HG02973 (cell line): Measurements from ENCODE around the gene DLG5.

Experiments
- ATAC-seq: cut with Tn5 transposase; IDR thresholded peaks from one replicate; pipeline ENCODE4 v1.9.1; 2021; ENCODE audit warnings: moderate library complexity; ENCODE audit not compliant: unreplicated experiment

The DLG5 gene

DNA sequence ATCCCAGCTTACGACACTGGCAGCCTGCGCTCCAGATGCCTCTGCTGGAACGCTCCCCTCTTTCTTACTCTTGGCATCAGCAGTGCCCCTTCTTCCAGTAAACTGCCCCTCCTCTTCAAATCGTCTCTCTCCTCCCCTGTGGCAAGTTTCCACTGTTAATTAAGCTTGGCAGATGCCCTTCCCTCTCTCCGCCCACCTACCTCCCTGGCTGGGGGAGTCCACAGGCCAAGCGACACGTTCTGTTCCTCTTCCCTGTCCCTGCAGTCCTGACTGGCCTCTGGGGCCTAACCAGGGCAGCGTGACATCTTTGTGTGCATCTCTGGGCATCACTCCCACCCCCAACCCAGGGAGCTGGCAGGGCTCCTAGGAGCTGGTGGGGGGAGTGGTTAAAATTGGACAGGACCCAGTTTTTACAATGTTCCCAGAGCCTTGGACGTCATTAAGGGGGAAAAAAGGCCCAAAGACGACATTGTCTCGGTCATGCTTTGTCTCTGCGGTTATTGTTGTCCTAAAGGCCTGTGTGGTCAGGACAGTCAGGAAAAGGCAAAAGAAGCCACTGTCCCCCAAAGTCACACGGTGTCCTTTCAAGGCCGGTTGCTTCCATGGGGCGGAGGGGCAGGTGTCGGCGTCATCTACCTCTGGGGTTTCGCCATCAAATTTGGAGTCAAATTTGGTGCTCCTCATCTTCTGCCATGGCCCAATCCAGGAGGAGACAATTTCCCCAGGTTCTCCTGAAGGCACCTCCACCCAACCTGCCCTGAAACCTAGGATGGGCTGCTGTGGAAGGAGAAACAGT, 54.2 kb downstream of the DLG5 start:
- no peak for ATAC-seq

DNA sequence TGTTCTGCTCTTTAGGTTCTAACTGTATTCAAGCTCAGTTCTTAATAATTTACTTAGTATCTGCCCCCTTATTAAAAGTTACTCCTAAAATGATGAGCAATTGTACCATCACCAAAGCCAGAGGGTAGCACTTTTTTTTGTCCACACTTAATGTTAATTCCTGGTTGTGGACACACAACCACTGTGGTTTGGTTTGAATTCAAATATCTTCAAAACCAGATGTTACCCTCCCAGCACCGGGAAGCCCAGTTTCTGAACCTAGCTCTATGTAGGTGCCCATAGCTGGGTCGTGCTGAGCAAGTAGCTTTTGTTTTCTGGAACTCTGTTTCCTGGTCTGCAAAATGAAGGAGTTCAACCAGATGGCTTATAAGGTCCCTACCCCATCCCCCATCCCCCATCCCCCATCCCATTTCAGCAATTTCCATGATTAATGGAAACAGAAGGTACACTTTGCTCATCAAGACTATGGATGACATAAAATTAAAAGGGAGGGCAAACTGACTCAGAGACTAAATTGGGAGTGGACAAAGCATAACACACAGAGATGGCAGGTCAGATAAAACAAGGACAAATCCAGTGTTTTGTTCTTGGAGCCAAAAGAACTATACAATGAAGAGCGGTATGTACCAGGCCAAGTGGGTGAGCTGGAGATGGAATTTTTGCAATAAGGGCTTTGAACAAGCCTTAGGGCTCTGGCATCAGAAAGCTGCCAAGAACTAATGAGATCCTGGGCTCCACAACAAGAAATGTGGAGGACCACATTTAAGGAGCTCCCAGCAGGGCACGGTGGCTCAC, 56.7 kb downstream of the DLG5 start:
- no peak for ATAC-seq

DNA sequence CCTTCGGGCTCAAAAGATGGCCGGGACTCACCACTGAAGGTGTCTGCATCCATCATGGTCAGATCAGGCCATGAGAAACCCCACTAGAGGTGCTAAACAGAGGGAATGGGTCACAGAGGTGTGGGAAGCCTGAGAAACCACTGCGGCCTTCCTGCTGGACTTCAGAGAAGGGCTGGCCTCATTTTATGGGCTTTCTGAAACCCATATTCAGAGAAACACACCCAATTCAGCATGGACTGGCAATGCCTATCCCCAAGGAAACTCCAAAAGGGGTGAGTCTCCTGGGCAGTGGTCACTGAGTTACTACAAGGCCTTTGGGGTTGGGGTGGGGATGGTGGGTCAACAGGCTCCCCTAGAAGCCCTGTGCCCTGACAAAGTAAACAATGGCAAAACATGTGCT, 58.0 kb downstream of the DLG5 start:
- no peak for ATAC-seq

DNA sequence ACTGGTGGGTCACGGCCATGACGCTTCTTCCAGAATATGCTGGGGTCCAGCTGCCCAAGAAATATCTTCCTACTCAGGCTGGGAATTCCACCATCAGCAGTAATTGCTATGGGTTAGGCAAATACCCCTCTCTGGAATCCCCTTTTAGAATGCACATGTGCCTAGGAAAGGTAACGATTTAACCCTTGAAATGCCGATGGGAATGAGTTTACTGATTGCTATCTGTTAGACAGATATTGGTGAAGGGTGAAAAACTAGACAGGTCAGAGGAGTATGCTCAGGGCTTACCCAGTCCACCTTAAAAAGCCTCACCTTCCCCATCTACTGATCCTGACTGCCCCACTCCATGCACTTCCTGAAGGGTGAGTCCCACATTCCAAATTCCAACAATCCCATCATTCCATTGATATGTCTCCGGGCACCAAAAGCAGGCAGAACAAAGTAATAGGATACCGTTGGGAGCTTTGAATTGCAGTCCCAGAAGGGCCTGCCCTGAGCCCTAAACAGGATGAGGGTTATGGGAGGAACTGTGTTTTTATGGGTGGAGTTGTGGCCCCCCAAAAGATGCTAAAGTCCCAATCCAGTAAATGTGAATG, 59.3 kb downstream of the DLG5 start:
- ATAC-seq = no peak

DNA sequence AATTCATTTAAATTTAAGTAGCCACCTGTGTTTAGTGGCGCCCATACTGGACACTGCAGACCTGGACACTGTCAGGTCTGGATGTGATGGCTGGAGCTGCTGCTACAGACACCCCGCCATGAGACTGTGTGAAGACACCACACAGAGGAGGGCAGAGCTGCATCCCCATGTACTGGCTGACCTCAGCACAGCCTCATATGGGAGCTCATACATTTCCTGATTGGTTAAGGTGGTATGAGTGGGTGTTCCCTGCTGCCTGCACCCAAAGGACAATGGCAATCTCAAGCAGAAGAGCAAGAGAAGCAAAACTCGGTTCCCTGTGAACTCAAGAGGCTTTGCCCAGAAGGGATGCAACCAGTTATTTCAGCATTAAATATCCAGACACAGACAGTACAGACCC, 60.0 kb downstream of the DLG5 start:
- no peak for ATAC-seq

DNA sequence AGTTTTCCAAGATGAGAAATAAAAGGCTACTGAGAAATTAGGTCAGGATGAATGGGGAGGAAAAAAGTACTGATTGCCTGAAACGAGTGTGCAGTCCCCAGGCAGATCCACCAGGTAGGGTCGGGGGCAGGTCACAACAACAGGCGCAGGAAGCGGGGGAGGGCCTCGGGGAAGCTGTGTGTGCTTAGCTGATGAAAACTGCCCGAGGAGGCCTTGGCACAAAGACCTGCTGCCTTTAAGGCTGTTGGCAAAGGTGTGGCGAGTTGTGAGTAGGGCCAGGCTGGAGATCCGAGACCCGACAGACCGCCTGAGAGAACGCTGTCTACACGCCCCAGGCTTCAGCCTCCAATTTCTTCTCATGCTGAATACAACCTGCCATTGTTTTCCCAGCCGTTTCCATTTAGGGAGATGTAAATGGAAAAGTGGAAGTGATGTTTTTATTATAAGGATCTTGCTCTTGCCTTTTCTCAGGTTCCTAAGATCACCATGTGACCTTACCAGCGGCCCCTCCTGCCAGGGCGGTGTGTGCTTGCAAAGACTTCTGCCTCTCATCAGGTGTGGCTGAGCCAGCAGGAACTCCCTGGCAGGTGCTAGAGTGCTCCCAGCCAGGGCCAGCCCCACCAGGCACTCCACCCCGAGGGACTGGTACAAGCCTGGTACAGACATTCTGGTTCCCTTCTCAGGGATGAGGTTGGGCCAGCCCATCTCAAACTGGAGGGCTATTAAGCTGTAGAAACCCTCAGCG, 60.8 kb downstream of the DLG5 start:
- ATAC-seq = no peak

DNA sequence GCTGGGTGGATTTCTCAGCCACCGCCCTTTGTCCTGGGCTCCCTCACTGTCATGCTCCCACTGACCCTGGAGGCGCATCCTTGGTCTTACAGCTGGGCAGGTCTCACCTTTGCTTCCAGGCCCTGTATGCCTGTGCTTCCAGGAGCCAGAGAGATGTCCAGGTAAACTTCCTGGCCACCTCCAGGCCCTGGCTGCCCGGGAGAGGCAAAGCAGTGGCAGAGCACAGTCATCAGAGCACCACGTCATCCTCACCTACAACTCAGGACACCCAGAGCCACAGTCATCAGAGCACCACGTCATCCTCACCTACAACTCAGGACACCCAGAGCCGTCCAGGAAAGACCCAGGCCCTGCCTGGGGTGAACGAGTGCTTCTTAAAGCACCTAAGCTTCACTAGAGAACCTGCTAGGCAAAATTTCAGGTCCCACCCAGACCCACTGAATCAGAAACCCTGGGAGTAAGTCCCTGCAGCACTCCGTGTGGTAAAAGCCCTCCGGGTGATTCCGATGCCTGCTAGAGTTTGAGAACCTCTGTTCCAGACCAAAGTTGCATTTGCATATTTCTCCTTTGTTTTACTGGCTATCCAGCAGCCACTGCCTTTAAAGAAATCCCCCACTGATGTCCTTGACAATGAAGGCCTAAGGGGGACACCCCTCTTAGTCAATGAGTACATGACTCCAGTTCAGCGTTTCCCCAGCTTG, 62.3 kb downstream of the DLG5 start:
- ATAC-seq = no peak

DNA sequence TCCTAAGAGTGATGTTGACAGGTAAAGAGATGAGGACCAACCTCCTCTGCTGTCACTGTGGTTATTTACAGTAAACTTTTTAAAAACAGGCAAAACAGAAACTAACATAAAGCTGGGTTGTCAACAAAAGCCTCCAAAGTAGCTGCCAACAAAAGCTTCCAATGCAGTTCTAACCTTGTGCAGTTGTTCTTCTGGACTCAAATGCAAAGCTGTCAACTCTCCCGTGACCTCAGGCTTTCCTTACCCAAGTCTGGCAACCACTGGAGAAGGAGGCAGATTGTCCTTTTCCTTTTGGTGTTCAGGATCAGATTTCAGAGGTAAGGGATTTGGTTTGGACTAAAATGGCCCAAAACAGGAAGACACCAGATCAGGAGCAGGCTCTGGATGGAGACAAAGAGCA, 63.1 kb downstream of the DLG5 start:
- ATAC-seq = no peak

DNA sequence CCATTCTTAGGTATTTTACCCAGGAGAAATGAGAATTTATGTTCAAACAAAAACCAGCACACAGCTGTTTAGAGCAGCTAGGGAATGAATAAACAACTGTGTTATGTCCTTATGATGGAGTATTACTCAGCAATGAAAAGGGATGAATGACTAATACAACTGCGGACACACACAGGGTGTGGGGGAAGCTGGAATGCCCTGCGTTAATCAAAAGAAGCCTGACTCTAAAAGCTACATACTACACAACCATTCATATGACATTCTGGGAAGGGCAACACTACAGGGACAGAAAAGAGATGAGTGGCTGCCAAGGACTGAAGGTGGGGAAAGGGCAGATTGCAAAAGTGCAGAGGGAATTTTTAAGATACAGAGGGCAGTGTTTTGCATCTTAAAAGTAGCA, 64.0 kb downstream of the DLG5 start:
- no peak for ATAC-seq

DNA sequence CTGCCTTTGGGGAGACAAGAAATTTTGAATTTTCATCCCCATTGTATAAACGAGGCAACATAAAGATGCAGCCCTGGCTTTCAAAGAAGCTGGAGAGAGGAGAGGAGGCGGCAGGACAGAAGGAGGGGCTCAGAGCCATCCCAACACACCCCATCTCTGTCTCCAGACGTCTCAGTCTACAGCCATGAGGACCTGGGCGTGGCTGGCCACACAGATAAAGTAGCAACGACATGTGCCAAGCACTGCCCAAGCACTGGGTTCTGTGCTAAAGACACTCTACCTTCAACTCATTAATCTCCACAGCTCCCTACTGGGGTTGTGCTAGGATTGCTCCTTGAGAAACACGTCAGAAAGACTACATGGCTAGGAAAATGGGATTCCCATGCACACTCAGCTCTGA, 65.2 kb downstream of the DLG5 start:
- no peak for ATAC-seq

DNA sequence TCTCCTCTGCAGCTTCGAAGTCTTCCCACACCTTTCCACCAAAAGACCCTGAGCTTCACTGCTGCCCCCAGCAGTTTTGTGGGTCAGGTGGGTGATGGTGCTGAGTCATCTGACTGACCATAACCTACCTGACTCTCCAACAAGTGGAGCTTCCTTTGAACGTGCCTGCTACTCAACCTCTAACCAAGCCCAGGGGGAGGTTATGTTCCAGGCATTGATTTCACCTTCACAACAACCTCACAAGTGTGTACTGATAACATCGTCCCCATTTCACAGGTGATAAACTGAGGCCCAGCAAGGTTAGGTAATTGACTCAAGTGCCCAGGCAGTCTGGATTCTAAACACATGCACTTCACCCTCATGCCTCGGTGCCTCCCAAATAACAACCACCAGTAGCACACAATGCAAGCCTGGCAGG, 66.7 kb downstream of the DLG5 start:
- no peak for ATAC-seq

DNA sequence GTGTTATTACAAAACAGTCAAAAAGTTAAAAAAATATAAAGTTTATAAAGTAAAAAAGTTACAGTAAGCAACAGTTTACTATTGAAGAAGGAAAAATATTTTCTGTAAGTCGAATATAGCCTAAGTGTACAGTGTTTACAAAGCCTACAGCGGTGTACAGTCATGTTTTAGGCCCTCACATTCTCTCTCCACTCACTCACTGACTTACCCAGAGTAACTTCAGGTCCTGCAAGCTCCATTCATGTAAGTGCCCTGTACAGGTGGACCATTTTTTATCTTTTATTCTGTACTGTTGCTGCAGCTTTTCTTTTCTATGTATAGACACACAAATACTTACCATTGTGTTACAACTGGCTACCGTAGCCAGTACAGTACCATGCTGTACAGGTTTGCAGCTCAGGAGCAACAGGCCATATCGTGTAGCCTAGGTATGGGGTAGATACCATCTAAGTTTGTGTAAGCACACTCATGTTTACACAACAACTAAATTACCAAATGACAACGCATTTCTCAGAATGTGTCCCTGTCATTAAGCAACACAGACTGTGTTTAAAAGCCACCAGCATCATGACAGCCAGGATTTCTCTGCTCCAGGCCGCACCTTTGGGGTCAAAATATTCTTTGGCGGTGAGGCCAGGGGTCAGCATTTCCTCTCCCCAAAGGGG, 67.2 kb downstream of the DLG5 start:
- no peak for ATAC-seq

DNA sequence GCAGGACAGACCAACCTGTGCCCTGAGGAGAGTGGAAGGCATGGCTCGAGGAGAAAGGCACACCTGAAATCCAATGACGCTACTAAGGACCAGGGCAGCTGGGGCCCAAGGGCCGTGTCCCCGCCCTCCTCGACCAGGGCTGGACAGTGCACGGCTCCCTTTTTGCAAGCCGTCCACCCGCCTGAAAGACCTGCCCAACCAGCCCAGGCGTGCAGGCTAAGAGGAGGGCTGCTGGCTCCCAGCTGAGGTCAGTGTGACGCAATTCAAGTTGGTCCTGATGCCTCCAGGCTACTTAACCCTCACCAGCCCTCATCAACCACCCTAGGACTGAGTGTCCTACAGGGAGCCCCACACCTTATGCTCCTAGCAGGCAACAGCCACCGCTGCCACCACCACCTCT, 69.3 kb downstream of the DLG5 start:
- no peak for ATAC-seq

DNA sequence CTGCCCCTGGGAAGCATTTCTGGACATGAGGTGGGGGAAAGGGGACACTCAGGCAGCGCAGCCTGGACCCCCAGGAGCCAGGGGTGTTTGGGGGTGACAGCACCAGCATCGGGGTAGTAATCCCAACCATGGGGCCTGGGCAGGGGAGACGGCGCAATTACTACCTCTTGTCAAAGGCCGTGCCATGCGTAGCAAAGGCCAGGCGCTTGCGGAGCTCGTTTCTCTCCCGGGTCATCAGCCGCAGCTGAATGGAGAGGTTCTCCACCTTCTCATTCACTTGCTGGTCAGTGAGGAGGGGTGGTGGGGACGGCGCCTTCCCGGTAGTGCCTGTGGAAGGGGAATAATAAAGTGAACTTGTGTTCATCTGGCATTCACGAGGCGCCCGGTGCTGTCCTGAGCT, 70.0 kb downstream of the DLG5 start:
- ATAC-seq = no peak

DNA sequence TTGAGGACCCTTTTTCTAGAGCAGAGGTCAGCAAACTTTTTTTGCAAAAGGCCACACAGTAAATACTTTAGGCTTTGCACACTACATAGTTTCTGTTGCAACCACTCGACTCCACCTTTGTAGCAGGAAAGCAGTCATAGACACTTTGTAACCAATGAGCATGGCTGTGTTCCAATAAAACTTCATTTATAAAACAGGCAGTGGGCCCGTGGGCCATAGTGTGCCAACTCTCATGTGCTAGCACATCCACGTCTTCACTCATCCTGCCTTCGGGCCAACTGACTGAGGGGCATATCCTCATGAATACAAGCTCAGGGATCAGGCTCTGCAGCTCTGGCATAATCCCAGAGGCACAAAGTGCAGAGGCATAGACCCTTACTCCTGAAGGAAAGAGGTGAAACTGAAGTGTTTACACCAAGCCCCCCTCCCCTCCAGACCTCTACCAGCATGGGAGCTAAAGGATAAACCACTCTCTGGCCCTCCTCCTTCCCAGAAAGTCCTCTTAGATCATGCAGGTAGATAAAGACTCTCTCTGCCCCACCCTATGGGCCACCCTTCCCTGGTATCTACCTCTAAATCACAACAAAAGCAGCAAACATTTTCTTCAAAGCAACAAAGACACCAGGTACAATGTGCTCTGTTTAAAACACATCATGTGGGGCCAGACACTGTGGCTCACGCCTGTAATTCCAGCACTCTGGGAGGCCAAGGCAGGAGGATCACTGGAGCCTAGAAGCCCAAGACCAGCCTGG, 71.0 kb downstream of the DLG5 start:
- no peak for ATAC-seq

DNA sequence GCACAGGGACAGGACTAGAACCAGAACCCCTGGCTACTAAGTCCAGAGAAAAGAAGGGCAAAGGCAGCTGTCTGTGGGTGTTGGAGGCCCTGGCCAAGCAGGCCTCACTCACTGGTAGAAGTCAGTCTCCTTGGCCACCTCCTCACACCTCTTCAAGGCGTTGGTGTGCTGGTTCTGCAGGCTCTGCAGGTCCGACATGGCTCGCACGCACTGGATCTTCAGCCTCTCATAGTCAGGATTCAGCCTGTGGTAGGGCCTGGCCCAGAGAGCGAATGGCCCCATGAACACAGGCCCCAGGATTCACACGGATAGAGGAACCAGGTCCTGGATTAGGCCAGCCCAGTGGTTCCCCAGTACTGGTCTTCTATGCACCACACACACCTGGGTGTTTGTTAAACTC, 72.4 kb downstream of the DLG5 start:
- ATAC-seq = no peak

DNA sequence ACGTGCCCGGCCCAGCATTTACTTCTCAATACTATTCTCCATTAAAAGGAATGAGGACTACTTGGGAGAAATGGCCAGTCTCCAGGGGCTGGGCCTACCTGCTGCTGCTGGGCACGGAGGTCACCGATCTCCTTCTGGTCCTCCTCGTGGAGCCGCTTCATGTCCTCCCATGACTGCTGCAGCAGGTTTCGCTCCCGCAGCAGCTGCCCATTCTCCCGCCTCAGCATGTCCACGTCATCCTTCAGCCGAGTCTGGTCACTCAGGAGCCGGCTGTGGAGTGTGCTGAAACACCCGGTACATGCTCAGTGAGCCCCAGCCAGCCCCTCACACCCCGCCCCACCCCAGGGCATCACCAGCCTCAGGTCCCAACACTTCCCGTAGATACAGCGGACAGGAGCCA, 73.3 kb downstream of the DLG5 start:
- ATAC-seq = no peak

DNA sequence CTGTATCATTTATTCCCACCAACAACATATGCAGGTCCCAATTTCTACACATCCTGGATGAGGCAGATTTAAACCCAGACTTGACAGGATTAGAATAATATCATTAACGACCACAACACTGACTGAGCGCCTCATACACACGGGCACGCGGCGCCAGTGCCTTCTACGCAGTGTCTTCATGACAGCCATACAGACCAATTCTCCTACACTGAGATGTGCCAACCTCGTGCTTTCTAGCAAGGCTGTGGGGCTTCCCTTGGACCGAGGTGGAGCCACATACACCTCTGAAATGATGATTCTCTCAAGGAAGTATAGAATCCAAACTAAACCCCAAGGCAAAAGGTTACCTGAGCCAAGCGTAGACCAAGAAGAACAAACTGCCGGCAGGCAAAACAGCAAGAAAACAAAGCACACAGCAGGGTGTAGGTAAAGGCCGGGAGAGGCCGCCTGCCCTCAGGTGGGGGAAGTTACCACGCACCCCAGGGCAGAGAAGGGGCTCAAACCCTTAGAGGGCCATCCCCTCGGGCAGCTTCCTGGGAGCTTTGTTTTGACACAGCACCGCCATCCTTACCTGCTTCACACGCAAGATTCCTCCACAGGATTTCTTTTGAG, 75.8 kb downstream of the DLG5 start:
- ATAC-seq = no peak

DNA sequence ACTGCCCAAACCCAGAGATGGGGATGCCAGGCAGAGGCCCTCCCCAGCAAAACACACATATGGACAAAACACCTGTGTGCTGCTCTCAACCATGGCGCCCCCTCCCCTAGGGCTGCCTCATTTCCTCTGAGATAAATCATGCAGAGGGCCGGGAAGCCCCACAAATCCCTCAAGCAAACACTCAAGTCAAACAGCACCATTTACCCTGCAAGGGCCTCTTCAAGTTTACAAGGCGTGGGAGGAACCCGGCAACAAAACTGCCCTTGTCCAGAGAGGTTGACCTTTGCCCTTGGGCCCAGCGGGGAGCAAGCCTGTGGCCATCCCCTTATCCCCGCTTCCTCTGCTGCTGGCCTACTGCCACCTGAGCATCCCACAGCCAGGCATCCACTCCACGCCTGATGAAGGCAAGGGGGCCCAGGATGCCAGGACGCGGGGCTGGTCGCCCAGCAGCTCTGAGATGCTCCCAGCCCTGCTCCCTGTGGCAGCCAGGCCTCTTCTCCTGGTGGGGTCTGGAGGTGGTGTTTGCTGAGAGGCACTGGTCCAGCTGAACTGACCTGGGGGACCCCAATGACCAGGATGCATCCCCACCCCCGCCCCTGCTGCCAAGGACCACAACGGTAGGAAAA, 77.4 kb downstream of the DLG5 start:
- ATAC-seq = no peak
